GM18505 (cell line): Measurements from ENCODE around the gene SNRNP200.

Experiments
- ATAC-seq: cut with Tn5 transposase; IDR thresholded peaks from one replicate; pipeline ENCODE4 v1.9.1; 2021; ENCODE audit not compliant: unreplicated experiment
- POLR2A ChIP-seq: IDR thresholded peaks from 4 replicates; pipeline ENCODE4 v1.6.1; 2011; ENCODE audit warnings: borderline replicate concordance; ENCODE audit not compliant: insufficient read depth, insufficient read length; ENCODE audit errors: extremely low read depth

Gene SNRNP200

DNA sequence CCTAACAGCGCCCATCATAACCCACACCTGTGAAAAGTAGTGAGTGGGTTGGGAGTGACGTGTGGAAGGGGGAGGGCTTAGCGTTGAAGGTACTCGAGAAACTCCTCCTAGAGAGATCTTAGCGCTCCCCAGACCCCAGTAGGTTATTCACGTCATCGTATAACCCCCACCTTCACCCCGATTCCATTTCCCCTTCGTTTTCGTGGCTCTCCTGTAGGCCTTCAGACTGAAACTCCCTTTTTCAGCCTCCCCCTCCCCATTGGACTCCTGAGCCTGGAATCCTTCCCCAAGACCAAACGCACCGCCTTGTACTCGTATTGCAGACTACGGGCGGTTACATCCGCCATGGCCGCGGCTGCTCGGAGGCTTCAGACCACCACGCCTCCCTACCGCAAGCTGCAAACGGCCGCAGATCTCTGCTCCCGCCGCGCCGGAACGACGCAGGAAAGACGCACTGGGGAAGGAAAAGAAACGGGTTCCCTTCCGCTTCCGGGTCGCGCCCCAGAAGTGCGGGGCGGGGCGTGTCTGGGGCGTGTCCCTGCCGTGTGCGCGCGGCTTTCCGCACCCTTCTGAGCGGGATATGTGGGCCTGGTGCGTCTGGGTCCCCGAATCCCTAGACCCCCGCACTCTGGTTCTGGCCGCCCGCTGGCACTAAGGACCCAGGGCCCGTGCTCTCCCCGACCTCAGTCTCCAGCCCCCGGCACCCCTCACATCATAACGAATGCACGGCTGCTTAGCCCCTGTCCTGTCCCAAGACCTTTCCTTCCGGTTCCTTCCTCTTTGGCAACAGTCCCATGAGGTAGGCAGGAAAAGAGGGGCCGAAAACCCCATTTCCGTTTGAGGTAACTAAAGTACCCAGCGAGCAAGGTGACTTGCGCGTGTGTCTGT is at the start of gene SNRNP200:
Gene SNRNP200 (minus strand): TSS at position 456 of the 888 bp plus-strand sequence. CDS start 109 bp downstream, at position 347.
- ATAC-seq = peak; percentile 81
- TF ChIP-seq POLR2A = peak; percentile 82

- ATAC-seq = no peak
- no peak for TF ChIP-seq POLR2A
Observed at GRCh38 chr2:96354492-96354891, 49.1 kb upstream of the SNRNP200 start.

- no peak for TF ChIP-seq POLR2A
- ATAC-seq = no peak
Observed at GRCh38 chr2:96353606-96354101, 48.3 kb upstream of the SNRNP200 start.

DNA sequence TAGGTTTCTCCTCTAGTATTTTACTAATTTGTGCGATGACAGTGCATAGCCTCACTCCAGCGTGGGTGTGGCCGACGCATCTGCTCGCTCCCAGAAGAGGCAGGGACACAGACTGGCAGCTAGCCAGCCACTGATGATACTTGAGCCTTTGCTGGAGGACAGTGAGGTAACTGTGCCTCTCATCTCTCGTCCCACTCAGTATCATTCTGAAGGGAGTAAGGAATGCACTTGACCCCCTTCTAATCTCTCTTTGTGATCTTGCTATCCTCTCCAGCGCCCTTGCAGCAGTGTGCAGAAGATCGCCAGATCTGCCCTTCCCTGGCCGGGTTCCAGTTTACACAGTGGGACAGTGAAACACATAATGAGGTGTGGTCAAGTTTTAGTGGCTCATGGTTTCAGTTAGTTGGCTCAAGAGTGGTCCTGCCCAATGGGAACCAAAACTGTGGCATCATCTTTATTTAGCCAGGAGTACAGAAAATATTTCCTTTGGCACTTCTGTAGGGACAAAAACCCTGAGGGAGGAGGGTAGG is 47.8 kb upstream of the SNRNP200 start:
- ATAC-seq = no peak
- no peak for TF ChIP-seq POLR2A

GRCh38 chr2:96347395-96347794 is 42.0 kb upstream of the SNRNP200 start:
- no peak for TF ChIP-seq POLR2A
- ATAC-seq = no peak

DNA sequence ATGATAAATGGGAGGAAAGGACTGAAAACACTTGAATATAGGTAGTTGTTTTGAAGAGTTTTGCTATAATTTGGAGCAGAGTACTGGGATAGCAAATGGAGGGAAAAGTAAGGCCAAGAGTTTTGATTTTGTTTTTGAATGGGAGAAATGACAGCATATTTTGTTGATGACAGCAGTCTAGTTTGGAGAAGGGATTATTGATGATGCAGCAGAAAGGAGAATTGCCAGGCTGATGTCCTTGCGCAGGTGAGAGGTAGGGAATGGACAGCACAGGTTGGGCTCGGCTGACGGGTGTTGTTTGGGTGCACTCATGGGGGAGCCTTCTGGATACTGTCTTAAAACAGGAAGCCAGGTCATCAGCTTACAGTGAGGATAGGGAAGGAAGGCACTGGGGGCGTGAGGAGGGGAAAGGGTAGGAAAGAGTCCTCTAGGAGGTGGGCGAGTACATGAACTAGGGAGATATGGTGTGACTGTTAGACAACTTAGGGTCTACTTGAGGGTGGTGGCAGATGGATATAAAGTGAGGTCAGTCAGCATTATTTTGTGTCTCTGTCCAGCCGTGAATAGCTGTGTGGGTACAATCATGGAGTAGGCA is 40.6 kb upstream of the SNRNP200 start:
- no peak for ATAC-seq
- no peak for TF ChIP-seq POLR2A

GRCh38 chr2:96345438-96345837 is 40.1 kb upstream of the SNRNP200 start:
- TF ChIP-seq POLR2A = no peak
- no peak for ATAC-seq

- peak; percentile 79 for ATAC-seq
Observed at GRCh38 chr2:96344011-96344410, 38.7 kb upstream of the SNRNP200 start.

DNA sequence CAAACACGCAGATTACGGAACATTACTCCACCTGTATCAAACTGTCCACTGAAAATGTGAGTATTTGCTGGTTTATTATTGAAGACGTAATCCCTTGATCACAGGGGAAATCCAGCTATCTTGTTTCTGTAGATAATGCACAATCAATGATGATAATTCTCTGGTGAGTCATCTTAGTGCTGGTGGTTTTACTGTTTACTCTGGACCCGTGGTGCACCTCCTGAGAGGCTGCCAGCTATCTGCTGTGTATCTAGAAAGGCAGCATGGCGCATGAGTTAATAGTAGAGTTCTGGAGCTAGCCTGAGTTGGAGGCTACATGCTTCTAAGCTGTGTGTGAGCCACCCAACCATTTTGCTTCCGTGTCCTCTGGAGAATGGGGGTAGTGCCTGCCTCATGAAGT is 36.7 kb upstream of the SNRNP200 start:
- TF ChIP-seq POLR2A = no peak
- no peak for ATAC-seq

More at GRCh38 chr2:96344011-96344410, 38.7 kb upstream of the SNRNP200 start:
- no peak for TF ChIP-seq POLR2A

GRCh38 chr2:96341641-96342040 is 36.3 kb upstream of the SNRNP200 start:
- ATAC-seq = no peak
- no peak for TF ChIP-seq POLR2A

DNA sequence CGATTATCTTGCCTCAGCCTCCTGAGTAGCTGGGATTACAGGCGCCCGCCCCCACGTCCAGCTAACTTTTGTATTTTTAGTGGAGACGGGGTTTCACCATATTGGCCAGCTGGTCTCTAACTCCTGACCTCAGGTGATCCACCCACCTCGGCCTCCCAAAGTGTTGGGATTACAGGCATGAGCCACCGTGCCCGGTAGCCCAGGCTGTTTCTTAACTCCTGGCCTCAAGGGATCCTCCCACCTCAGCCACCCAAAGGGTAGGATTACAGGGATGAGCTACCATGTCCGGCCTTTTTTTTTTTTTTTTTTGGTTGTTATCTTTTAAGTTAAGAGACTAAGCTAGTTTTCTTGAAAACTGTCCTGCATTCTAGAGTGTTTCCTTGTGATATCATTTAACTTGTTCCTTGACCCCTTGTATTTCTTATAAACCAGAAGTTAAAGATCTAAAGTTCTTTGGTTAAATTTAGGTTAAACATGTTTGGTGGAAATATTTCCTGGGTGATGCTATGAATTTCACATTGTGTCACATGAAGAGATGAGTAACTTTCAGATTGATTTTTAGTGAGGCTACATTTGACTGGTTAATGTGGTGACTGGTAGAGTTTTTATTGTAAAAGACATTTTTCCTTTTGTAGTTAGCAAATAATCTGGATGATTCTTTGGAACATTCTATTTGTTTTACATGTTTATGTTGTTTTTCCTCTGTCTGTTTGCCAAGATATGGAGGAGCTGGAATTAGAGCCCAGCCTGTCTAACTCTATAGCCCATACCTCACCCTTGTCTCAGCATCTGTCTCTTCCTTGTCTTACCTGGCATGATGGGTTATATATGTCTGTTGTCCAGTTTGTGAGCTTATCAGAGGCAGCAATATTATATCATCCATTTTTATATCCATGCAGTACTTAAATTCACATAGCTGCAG is 35.4 kb upstream of the SNRNP200 start:
- TF ChIP-seq POLR2A = no peak
- ATAC-seq = no peak

DNA sequence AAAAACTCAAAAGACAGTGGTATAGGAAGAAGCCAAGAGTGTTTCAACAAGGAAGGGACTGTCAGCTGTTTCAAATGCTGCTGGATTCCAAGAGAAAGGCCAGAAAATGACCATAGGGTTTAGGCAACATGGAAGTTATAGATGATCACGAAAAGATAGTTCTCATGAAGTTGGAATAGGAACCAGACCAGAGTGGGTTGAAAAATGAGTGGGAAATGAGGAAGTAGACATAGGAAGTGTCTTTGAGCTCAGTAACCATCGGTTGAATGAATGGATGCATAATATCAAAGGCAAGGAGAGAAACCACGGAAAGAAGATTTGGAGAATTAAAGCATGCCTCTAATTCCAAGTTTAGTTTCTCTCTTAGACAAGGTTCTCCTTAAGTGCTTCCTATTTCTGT is 31.5 kb upstream of the SNRNP200 start:
- no peak for ATAC-seq
- TF ChIP-seq POLR2A = no peak
